ENCODE data around the gene FHDC1. TPM values are rescaled to one million over a fixed set of nuclear protein-coding genes. Genes with fewer than 3 reads are reported as not detected.

Gene FHDC1
- total RNA-seq, 1 experiment from 2014 or later: 18.1 TPM

- TF ChIP-seq ATF1 (CRISPR knock-in tag; IDR thresholded peaks at IDR 0.05) (no peak), FOXK1 (CRISPR knock-in tag; IDR thresholded peaks at IDR 0.05) (no peak), USF1 (CRISPR knock-in tag; IDR thresholded peaks at IDR 0.05) (no peak), OVOL2 (CRISPR knock-in tag; IDR thresholded peaks at IDR 0.05; ENCODE audit: borderline replicate concordance) (no peak)
Observed at GRCh38 chr4:152967907-152968306, 31.8 kb downstream of the FHDC1 start (continued).

GRCh38 chr4:152968806-152969394 lies 32.8 kb downstream of the FHDC1 start:
- Mint-ChIP-seq H3K9me3 (no peaks in the 10 kb centered on the region), H3K4me3 (no peak overlapping the region), H3K4me1 (peaks cover 8% of the 10 kb centered on the region), H3K27ac (no peak overlapping the region), H3K36me3 (peaks cover 83% of the 10 kb centered on the region), H3K27me3 (ENCODE audit: low read depth) (no peaks in the 10 kb centered on the region)
- DNase-seq (ENCODE audit: low spot score) (no peak), ATAC-seq (no peak)
- TF ChIP-seq ZNF281 (CRISPR knock-in tag; IDR thresholded peaks at IDR 0.05): no peak
- TF ChIP-seq CREM (CRISPR knock-in tag; IDR thresholded peaks at IDR 0.05): no peak
- TF ChIP-seq MAX (CRISPR knock-in tag; IDR thresholded peaks at IDR 0.05): no peak
- no peak for TF ChIP-seq ATF1 (CRISPR knock-in tag; IDR thresholded peaks at IDR 0.05)
- TF ChIP-seq PREB (CRISPR knock-in tag; IDR thresholded peaks at IDR 0.05; ENCODE audit: borderline replicate concordance): no peak
- no peak for TF ChIP-seq MXD4 (CRISPR knock-in tag; IDR thresholded peaks at IDR 0.05; ENCODE audit: borderline replicate concordance)
- no peak for TF ChIP-seq PRRX2 (CRISPR knock-in tag; IDR thresholded peaks at IDR 0.05)
- no peak for TF ChIP-seq MLX (CRISPR knock-in tag; IDR thresholded peaks at IDR 0.05)
- TF ChIP-seq OVOL2 (CRISPR knock-in tag; IDR thresholded peaks at IDR 0.05; ENCODE audit: borderline replicate concordance): no peak
- TF ChIP-seq GTF2I (CRISPR knock-in tag; conservative IDR thresholded peaks at IDR 0.05): no peak
- no peak for TF ChIP-seq ZMAT4 (CRISPR knock-in tag; IDR thresholded peaks at IDR 0.05)
- no peak for TF ChIP-seq CREB1 (CRISPR knock-in tag; IDR thresholded peaks at IDR 0.05)
- TF ChIP-seq ERG (CRISPR knock-in tag; IDR thresholded peaks at IDR 0.05): no peak
- TF ChIP-seq ETV6 (CRISPR knock-in tag; IDR thresholded peaks at IDR 0.05): no peak
- ChIA-PET POLR2A (interaction anchor here (0.6 to 0.7 kb wide), 2 partner anchors 7 to 44 kb away, joined by 4 to 5 read pairs; no protein-coding TSS in a partner anchor), CTCF (no interaction called here)

All from WTC11 (cell line).